ENCODE results near the gene MT2A. TPM values are rescaled to one million over a fixed set of nuclear protein-coding genes. Genes with fewer than 3 reads are reported as not detected.
A peak's percentile ranks its signal among the peaks of the same experiment; 100 is the strongest.

Gene MT2A
- total and polyA plus RNA-seq, 2 of the 13 experiments (the other 11 are each of a cell fraction or from before 2014, with no cell fraction given): 135 to 371 TPM

- TF ChIP-seq PRDM10 (CRISPR knock-in tag; IDR thresholded peaks at IDR 0.05; ENCODE audit: low read depth) (no peak), SAFB2 (CRISPR knock-in tag; IDR thresholded peaks at IDR 0.05; ENCODE audit: borderline replicate concordance, low read depth) (no peak), LCORL (IDR thresholded peaks at IDR 0.05) (no peak), LCORL (CRISPR knock-in tag; IDR thresholded peaks at IDR 0.05) (peak; percentile 15; the same call in 1 of the 2 replicates), ZNF619 (CRISPR knock-in tag; IDR thresholded peaks at IDR 0.05) (no peak), MAFG (CRISPR knock-in tag; IDR thresholded peaks at IDR 0.05) (no peak; the same call in 1 of the 2 replicates), SOX6 (IDR thresholded peaks at IDR 0.05) (no peak), SOX6 (CRISPR knock-in tag; IDR thresholded peaks at IDR 0.05) (peak; percentile 24; the same call in 1 of the 2 replicates), ZNF333 (CRISPR knock-in tag; IDR thresholded peaks at IDR 0.05; ENCODE audit: borderline replicate concordance) (no peak), XRCC5 (optimal IDR thresholded peaks at IDR 0.05; ENCODE audit: low read length) (no peak), ONECUT2 (CRISPR knock-in tag; IDR thresholded peaks at IDR 0.05) (no peak), KAT2B (IDR thresholded peaks at IDR 0.05; ENCODE audit: borderline replicate concordance, low read depth, low read length) (no peak), ZNF574 (CRISPR knock-in tag; IDR thresholded peaks at IDR 0.05) (peak; percentile 45; the same call in 1 of the 2 replicates), HOXD1 (CRISPR knock-in tag; IDR thresholded peaks at IDR 0.05) (no peak), TEAD3 (CRISPR knock-in tag; optimal IDR thresholded peaks at IDR 0.05; ENCODE audit: borderline replicate concordance) (peak; percentile 3), ZNF460 (CRISPR knock-in tag; IDR thresholded peaks at IDR 0.05; ENCODE audit: borderline replicate concordance) (no peak), ZBTB43 (CRISPR knock-in tag; conservative IDR thresholded peaks at IDR 0.05) (no peak), ELF3 (CRISPR knock-in tag; IDR thresholded peaks at IDR 0.05) (no peak), ZNF816 (CRISPR knock-in tag; IDR thresholded peaks at IDR 0.05; ENCODE audit: borderline replicate concordance) (no peak), ZNF329 (CRISPR knock-in tag; IDR thresholded peaks at IDR 0.05; ENCODE audit: low read depth) (no peak)
These were observed 34.8 kb downstream of the MT2A start (continued) for GRCh38 chr16:56643080-56643778.
